Activated CD4-positive, alpha-beta T cell treated with anti-CD3 and anti-CD28 coated beads, Interleukin-2, amount 50 U/mL, for 24 hours (primary cell): Measurements from ENCODE around the gene DGKB.

Experiments
- DNase-seq, 2 donors: peaks; one replicate each; pipeline ENCODE4 v3.0.0-alpha.2; 2020; ENCODE audit warnings: low read depth in 1 of 2, low spot score in 1 of 2

Gene DGKB

GRCh38 chr7:14825912-14826311, 76.6 kb downstream of the DGKB start:
- no peak for DNase-seq

- no peak for DNase-seq
These were observed 80.1 kb downstream of the DGKB start for GRCh38 chr7:14822481-14822854.

GRCh38 chr7:14821757-14822480, 80.6 kb downstream of the DGKB start:
- no peak for DNase-seq

GRCh38 chr7:14818871-14819270, 83.7 kb downstream of the DGKB start:
- no peak for DNase-seq

- no peak for DNase-seq
These were observed 84.5 kb downstream of the DGKB start for GRCh38 chr7:14817829-14818614.

- no peak for DNase-seq
These were observed 95.0 kb downstream of the DGKB start for GRCh38 chr7:14807507-14807906.

- DNase-seq: no peak
These were observed 95.7 kb downstream of the DGKB start for GRCh38 chr7:14806891-14807290.

GRCh38 chr7:14805105-14805719, 97.3 kb downstream of the DGKB start:
- DNase-seq: no peak

GRCh38 chr7:14800664-14801063, 101.9 kb downstream of the DGKB start:
- DNase-seq: no peak

- DNase-seq: no peak
These were observed 109.4 kb downstream of the DGKB start for GRCh38 chr7:14793151-14793550.

GRCh38 chr7:14787551-14787950, 115.0 kb downstream of the DGKB start:
- DNase-seq: no peak

- DNase-seq: no peak
These were observed 116.1 kb downstream of the DGKB start for GRCh38 chr7:14786314-14786895.

- DNase-seq: no peak
These were observed 124.7 kb downstream of the DGKB start for GRCh38 chr7:14777806-14778205.

GRCh38 chr7:14776266-14776665, 126.3 kb downstream of the DGKB start:
- DNase-seq: no peak

GRCh38 chr7:14773729-14774271, 128.8 kb downstream of the DGKB start:
- no peak for DNase-seq

- no peak for DNase-seq
These were observed 131.9 kb downstream of the DGKB start for GRCh38 chr7:14770614-14771013.

GRCh38 chr7:14769261-14769660, 133.3 kb downstream of the DGKB start:
- DNase-seq: no peak

GRCh38 chr7:14767716-14768425, 134.7 kb downstream of the DGKB start:
- DNase-seq: no peak

GRCh38 chr7:14766747-14767146, 135.8 kb downstream of the DGKB start:
- no peak for DNase-seq

- no peak for DNase-seq
These were observed 136.8 kb downstream of the DGKB start for GRCh38 chr7:14765731-14766130.

- no peak for DNase-seq
These were observed 140.0 kb downstream of the DGKB start for GRCh38 chr7:14762561-14762960.
